Uterus (tissue), 4 donors: ENCODE results near the gene PLEKHN1. TPM values are rescaled to one million over a fixed set of nuclear protein-coding genes. Genes with fewer than 3 reads are reported as not detected.

Source experiments
- DNase-seq, 2 donors: peaks; one replicate each; pipeline ENCODE4 v3.0.0-alpha.2; 2019 to 2020
- H3K27ac ChIP-seq, 2 donors: fragments of 200-600 bp; sonication (generic); 1 replicate in 1 of 2; 2 replicates in 1 of 2; pipeline ENCODE4 v1.5.1; 2016 to 2018
- H3K27me3 ChIP-seq, 2 donors: fragments of 200-600 bp; sonication (generic); one replicate each; pipeline ENCODE4 v1.5.1; 2018 to 2019; ENCODE audit warnings: control low read depth in 1 of 2
- H3K36me3 ChIP-seq, 2 donors: fragments of 200-600 bp; sonication (generic); one replicate each; pipeline ENCODE4 v1.5.1; 2019; ENCODE audit warnings: control low read depth in 1 of 2
- H3K4me1 ChIP-seq, 2 donors: fragments of 200-600 bp; sonication (generic); one replicate each; pipeline ENCODE4 v1.5.1; 2018 to 2019; ENCODE audit warnings: control low read depth in 1 of 2
- H3K4me3 ChIP-seq, 2 donors: fragments of 200-600 bp; sonication (generic); 1 replicate in 1 of 2; 2 replicates in 1 of 2; pipeline ENCODE4 v1.5.1; 2018 to 2019; ENCODE audit warnings: mild to moderate bottlenecking in 1 of 2
- H3K9me3 ChIP-seq, 2 donors: fragments of 200-600 bp; sonication (generic); one replicate each; pipeline ENCODE4 v1.5.1; 2019; ENCODE audit warnings: control low read depth in 1 of 2
- CTCF ChIP-seq, 4 experiments: fragments of 200-600 bp in 2 of 4; fragments of 450-650 bp in 2 of 4; sonication (generic) in 2 of 4; IDR thresholded peaks; one replicate each; pipeline ENCODE4 v1.5.1; 2016 to 2019; ENCODE audit warnings: antibody characterized with exemption in 4 of 4, mild to moderate bottlenecking in 2 of 4, moderate library complexity in 1 of 4
- POLR2A ChIP-seq, 2 donors: fragments of 450-650 bp; IDR thresholded peaks; one replicate each; pipeline ENCODE4 v1.6.1; 2016; ENCODE audit warnings: antibody characterized with exemption in 2 of 2, mild to moderate bottlenecking in 1 of 2, moderate library complexity in 1 of 2
- intact Hi-C: fragments of 100-400 bp; cut with DNase I; formaldehyde crosslinking; loops from one replicate; pipeline ENCODE4 v1.15.1; 2023; ENCODE audit warnings: low total_unique reads
- total RNA-seq, 4 donors: library from RNA; depleted of rRNA in 3 of 4; stranded (reverse); fragments of >200 nt in 3 of 4; gene quantifications; one replicate each; pipeline versions ENCODE4 v1.1.0 to v1.2.4, GENCODE V29; 2014 to 2023
- donor health status: DM: yes; HTN: yes; CAD: no.

PLEKHN1 gene
- total RNA-seq, 4 donors from 2014 or later: 1.1 TPM; not detected in 3

- Histone ChIP-seq H3K27ac (no peak overlapping the region), H3K27me3 (no peaks in the 10 kb centered on the region), H3K4me3 (no peak overlapping the region), H3K9me3 (no peaks in the 10 kb centered on the region), H3K4me1 (peaks cover 8% of the 10 kb centered on the region in 2 donors), H3K36me3 (no peaks in the 10 kb centered on the region)
- DNase-seq: no peak
- intact Hi-C loops: no loop called here
- TF ChIP-seq POLR2A (IDR thresholded peaks at IDR 0.05) (no peak), CTCF (IDR thresholded peaks at IDR 0.05) (no peak)
Measured at GRCh38 chr1:953524-954320, 12.6 kb upstream of the PLEKHN1 start.

GRCh38 chr1:954927-955326, 11.4 kb upstream of the PLEKHN1 start:
- TF ChIP-seq POLR2A (IDR thresholded peaks at IDR 0.05) (no peak), CTCF (IDR thresholded peaks at IDR 0.05) (no peak)
- Histone ChIP-seq H3K4me3 (no peak overlapping the region), H3K36me3 (no peaks in the 10 kb centered on the region), H3K9me3 (no peaks in the 10 kb centered on the region), H3K27ac (no peak overlapping the region), H3K4me1 (peaks cover 8 to 13% of the 10 kb centered on the region in 2 donors), H3K27me3 (no peaks in the 10 kb centered on the region)
- no peak for DNase-seq
- intact Hi-C loops: no loop called here

- no peak overlapping the region for H3K4me3 ChIP-seq
- no peaks in the 10 kb centered on the region for H3K9me3 ChIP-seq
- H3K27me3 ChIP-seq: no peaks in the 10 kb centered on the region
- peaks cover 8 to 13% of the 10 kb centered on the region in 2 donors for H3K4me1 ChIP-seq
- DNase-seq: no peak
- intact Hi-C loops: no loop called here
- no peak overlapping the region for H3K27ac ChIP-seq
- no peaks in the 10 kb centered on the region for H3K36me3 ChIP-seq
- TF ChIP-seq CTCF (IDR thresholded peaks at IDR 0.05): no peak
- no peak for TF ChIP-seq POLR2A (IDR thresholded peaks at IDR 0.05)
Measured at GRCh38 chr1:955474-955873, 10.8 kb upstream of the PLEKHN1 start.

GRCh38 chr1:956636-957035, 9.6 kb upstream of the PLEKHN1 start:
- no peak for DNase-seq
- Histone ChIP-seq H3K9me3 (no peaks in the 10 kb centered on the region), H3K36me3 (no peaks in the 10 kb centered on the region), H3K27ac (no peak overlapping the region), H3K4me3 (no peak overlapping the region), H3K4me1 (peaks cover 8 to 13% of the 10 kb centered on the region in 2 donors), H3K27me3 (no peaks in the 10 kb centered on the region)
- TF ChIP-seq POLR2A (IDR thresholded peaks at IDR 0.05): no peak
- TF ChIP-seq CTCF (IDR thresholded peaks at IDR 0.05): no peak
- intact Hi-C loops: no loop called here

GRCh38 chr1:958823-959730, 7.2 kb upstream of the PLEKHN1 start, which contains the start of gene NOC2L:
NOC2L (minus strand) TSS chr1:959256; CDS start chr1:959240, 16 bp downstream.
- H3K4me1 ChIP-seq: peaks cover 8 to 13% of the 10 kb centered on the region in 2 donors
- peak within 1 kb of the TSS; percentile 62 to 94 for H3K4me3 ChIP-seq
- no peaks in the 10 kb centered on the region for H3K36me3 ChIP-seq
- peak within 1 kb of the TSS; percentile 7 to 25 for H3K27ac ChIP-seq
- intact Hi-C loops: no loop called here
- peak; percentile 91 to 96 for DNase-seq
- H3K27me3 ChIP-seq: no peaks in the 10 kb centered on the region
- peak in 1 of 2 donors; percentile 47 for TF ChIP-seq POLR2A (IDR thresholded peaks at IDR 0.05)
- TF ChIP-seq CTCF (IDR thresholded peaks at IDR 0.05): peak in 1 of 4 experiments; percentile 30
- no peaks in the 10 kb centered on the region for H3K9me3 ChIP-seq
